ENCODE results near the gene ADAMTS17.

ADAMTS17 gene

GRCh38 chr15:99923711-99924110, 418.1 kb downstream of the ADAMTS17 start:
- TF ChIP-seq, protein P1, sequence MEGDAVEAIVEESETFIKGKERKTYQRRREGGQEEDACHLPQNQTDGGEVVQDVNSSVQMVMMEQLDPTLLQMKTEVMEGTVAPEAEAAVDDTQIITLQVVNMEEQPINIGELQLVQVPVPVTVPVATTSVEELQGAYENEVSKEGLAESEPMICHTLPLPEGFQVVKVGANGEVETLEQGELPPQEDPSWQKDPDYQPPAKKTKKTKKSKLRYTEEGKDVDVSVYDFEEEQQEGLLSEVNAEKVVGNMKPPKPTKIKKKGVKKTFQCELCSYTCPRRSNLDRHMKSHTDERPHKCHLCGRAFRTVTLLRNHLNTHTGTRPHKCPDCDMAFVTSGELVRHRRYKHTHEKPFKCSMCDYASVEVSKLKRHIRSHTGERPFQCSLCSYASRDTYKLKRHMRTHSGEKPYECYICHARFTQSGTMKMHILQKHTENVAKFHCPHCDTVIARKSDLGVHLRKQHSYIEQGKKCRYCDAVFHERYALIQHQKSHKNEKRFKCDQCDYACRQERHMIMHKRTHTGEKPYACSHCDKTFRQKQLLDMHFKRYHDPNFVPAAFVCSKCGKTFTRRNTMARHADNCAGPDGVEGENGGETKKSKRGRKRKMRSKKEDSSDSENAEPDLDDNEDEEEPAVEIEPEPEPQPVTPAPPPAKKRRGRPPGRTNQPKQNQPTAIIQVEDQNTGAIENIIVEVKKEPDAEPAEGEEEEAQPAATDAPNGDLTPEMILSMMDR (IDR thresholded peaks at IDR 0.05): no peak
- Histone ChIP-seq H3K4me1 (no peaks in the 10 kb centered on the region), H2AFZ (no peak overlapping the region), H3K4me3 (ENCODE audit: low read depth, low read length) (no peak overlapping the region), H3K79me2 (no peaks in the 10 kb centered on the region), H3K27me3 (ENCODE audit: control insufficient read depth, insufficient read depth, low read length) (no peaks in the 10 kb centered on the region), H3K36me3 (ENCODE audit: control insufficient read depth, insufficient read depth, low read length) (no peaks in the 10 kb centered on the region), H3K9me3 (ENCODE audit: control insufficient read depth, low read length) (no peaks in the 10 kb centered on the region), H3K4me2 (ENCODE audit: low read length) (no peak overlapping the region), H3K27ac (no peak overlapping the region), H3K9ac (no peak overlapping the region)
